Smooth muscle cell (in vitro differentiated cells): ENCODE results near the gene PCGF1. TPM values are rescaled to one million over a fixed set of nuclear protein-coding genes. Genes with fewer than 3 reads are reported as not detected.

Experiments
- DNase-seq: peaks from one replicate; lab custom pipeline; 2025; ENCODE audit not compliant: unreplicated experiment; lab: John Stamatoyannopoulos, UW
- H2AFZ ChIP-seq: fragments of 200-600 bp; sonication (generic); 2 replicates; pipeline ENCODE4 v1.6.0; 2016; ENCODE audit warnings: antibody characterized with exemption, low read depth, mild to moderate bottlenecking
- H3F3A ChIP-seq: fragments of 200-600 bp; sonication (generic); 2 replicates; pipeline ENCODE4 v1.6.0; 2017; ENCODE audit warnings: antibody characterized with exemption, low read depth
- H3K27ac ChIP-seq: fragments of 200-600 bp; sonication (generic); 2 replicates; pipeline ENCODE4 v1.5.1; 2016; ENCODE audit warnings: low read depth, mild to moderate bottlenecking
- H3K27me3 ChIP-seq: fragments of 200-600 bp; sonication (generic); 2 replicates; pipeline ENCODE4 v1.6.1; 2016; ENCODE audit warnings: low read depth, mild to moderate bottlenecking
- H3K36me3 ChIP-seq: fragments of 200-600 bp; sonication (generic); 2 replicates; pipeline ENCODE4 v1.5.1; 2016; ENCODE audit warnings: low read depth
- H3K4me1 ChIP-seq: fragments of 200-600 bp; sonication (generic); 2 replicates; pipeline ENCODE4 v1.5.1; 2016; ENCODE audit warnings: low read depth
- H3K4me2 ChIP-seq: fragments of 200-600 bp; sonication (generic); 2 replicates; pipeline ENCODE4 v1.6.0; 2016; ENCODE audit warnings: mild to moderate bottlenecking
- H3K4me3 ChIP-seq: fragments of 200-600 bp; sonication (generic); 2 replicates; pipeline ENCODE4 v1.5.1; 2016; ENCODE audit warnings: mild to moderate bottlenecking
- H3K79me2 ChIP-seq: fragments of 200-600 bp; sonication (generic); 2 replicates; pipeline ENCODE4 v1.6.0; 2016; ENCODE audit warnings: low read depth, mild to moderate bottlenecking
- H3K9ac ChIP-seq: fragments of 200-600 bp; sonication (generic); 2 replicates; pipeline ENCODE4 v1.6.0; 2016; ENCODE audit warnings: low read depth
- H3K9me3 ChIP-seq: fragments of 200-600 bp; sonication (generic); replicated peaks from 2 replicates; pipeline ENCODE4 v1.5.1; 2016; ENCODE audit warnings: low read depth
- H4K20me1 ChIP-seq: fragments of 200-600 bp; sonication (generic); 2 replicates; pipeline ENCODE4 v1.6.0; 2016; ENCODE audit warnings: low read depth
- WGBS: methylation state at CpG from one replicate; pipeline ENCODE4 v1.1.7; 2016; ENCODE audit warnings: low lambda C conversion rate; 5-methylcytosine and 5-hydroxymethylcytosine counted together
- polyA plus RNA-seq: library from polyadenylated mRNA; unstranded; fragments of >200 nt; fragmentation: Nextera tagmentation; extraction: Ambion mirVana; gene quantifications from 2 replicates; pipeline ENCODE4 v1.2.1, GENCODE V29; 2016
- total RNA-seq: library from RNA; depleted of rRNA; stranded (reverse); fragments of >200 nt; gene quantifications from 2 replicates; pipeline ENCODE4 v1.2.3, GENCODE V29; 2014
- TF ChIP-seq, protein P1 (sequence below): fragments of 200-600 bp; sonication (generic); IDR thresholded peaks from 2 replicates; pipeline ENCODE4 v1.5.1; 2017; ENCODE audit warnings: borderline replicate concordance, mild to moderate bottlenecking, antibody characterized with exemption; ENCODE audit not compliant: insufficient read depth, poor library complexity, severe bottlenecking

PCGF1 gene
- total and polyA plus RNA-seq, 2 experiments from 2014 or later = 19.1 to 29.3 TPM

DNA sequence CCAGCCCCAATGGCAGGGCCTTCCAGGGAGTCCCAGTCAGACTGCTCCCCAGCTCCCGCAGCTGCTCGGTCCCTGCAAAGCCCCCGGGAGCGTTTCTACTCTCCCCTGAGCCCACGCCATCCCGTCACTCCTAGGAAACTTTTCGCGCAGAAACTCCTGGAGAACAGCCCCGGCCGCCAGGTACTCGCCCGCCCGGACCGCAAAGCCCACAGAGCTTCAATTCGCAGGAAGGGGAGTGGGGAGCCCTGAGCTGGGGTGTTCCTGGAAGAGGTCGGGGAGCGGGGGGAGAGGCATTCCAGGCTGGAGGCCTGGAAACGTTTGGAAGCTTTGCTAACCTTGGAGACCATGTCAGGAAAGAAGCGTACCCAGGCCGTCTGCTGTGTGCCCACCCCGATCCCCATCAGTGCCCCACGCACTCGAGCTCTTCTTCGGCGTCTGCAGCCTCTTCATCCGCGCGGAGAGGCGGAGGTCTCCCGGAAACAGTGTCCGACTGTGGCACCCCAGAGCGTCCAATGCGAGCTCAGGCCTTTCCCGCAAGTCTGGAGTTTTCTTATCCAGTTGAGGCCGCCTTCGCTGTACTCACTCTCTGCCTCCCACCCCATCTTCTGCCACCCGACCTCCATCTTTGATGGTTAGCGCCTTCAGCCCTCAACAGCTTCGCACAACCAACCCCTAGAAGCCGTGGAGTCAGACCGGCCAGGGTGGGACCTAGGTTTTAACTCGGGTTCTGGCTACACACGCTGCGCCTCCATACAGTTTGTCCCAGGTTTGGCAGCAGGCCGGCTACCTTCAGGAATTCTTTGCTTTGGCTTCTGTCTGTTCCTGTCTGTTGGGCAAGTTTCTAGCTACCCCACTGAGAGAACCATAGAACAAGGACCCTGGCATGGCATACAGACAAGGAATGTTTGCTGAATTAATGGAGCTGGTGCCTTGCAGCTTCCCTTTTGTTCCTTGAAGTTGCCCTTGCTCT, 3.7 kb downstream of the PCGF1 start:
- H3K4me1 ChIP-seq = peaks cover 29% of the 10 kb centered on the region
- WGBS = 44% methylated on average over 45 of the region's 45 CpGs

DNA sequence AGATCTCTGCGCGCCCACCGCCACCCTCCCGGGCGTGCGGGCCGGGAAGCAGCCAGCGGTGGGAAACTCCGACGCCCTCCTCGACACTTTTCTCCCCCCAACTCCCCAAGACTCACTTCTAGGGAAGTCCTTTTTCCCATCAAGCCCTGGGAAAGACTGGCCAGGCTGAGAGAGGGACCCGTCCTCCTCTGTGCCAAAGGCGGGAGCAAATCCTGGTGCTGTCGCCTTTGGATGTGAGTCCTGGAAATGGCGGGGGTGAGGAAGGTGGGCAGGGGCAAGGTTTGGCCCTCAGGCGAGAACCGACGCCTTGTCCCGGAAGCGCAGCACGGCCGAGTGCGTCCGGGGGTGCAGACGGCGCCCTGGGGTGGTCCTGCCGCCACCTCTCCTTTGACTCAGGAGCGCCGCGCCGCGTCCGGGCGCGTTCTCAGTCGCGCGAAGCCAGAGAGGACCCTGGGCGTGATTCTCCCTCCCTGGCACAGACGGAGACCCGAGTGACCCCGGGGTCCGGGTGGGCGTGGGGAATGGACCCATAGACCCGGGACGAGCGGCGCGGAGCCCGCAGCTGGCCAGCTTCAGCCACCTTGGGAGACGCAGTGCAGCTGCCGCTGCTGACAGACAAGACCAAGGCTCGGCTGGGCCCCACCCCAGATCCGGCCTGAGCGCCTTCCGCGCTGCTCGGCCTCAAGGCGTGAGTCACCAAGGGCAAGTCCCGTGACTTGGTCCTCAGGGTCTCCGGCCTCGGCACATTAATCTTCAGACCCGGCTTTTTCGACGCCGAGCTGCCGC, 4.6 kb downstream of the PCGF1 start:
- WGBS = 2% methylated on average over 65 of the region's 67 CpGs
- peaks cover 34% of the 10 kb centered on the region for H3K4me1 ChIP-seq

More for the DNA sequence above, 3.7 kb downstream of the PCGF1 start:
- peaks cover 28% of the 10 kb centered on the region for H3K27me3 ChIP-seq
- H2AFZ ChIP-seq = no peak overlapping the region
- peak overlapping the region; percentile 47 for H3K27ac ChIP-seq
- no peaks in the 10 kb centered on the region for H3K36me3 ChIP-seq
- no peak for DNase-seq
- peak overlapping the region; percentile 61 for H3K4me3 ChIP-seq
- peak overlapping the region; percentile 94 for H3K4me2 ChIP-seq
- H3K9me3 ChIP-seq = no peaks in the 10 kb centered on the region
- TF ChIP-seq, protein P1, sequence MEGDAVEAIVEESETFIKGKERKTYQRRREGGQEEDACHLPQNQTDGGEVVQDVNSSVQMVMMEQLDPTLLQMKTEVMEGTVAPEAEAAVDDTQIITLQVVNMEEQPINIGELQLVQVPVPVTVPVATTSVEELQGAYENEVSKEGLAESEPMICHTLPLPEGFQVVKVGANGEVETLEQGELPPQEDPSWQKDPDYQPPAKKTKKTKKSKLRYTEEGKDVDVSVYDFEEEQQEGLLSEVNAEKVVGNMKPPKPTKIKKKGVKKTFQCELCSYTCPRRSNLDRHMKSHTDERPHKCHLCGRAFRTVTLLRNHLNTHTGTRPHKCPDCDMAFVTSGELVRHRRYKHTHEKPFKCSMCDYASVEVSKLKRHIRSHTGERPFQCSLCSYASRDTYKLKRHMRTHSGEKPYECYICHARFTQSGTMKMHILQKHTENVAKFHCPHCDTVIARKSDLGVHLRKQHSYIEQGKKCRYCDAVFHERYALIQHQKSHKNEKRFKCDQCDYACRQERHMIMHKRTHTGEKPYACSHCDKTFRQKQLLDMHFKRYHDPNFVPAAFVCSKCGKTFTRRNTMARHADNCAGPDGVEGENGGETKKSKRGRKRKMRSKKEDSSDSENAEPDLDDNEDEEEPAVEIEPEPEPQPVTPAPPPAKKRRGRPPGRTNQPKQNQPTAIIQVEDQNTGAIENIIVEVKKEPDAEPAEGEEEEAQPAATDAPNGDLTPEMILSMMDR = no peak
- peak overlapping the region; percentile 36 for H3K9ac ChIP-seq
- peaks cover 4% of the 10 kb centered on the region for H4K20me1 ChIP-seq
- peaks cover 22% of the 10 kb centered on the region for H3K79me2 ChIP-seq
- peaks cover 5% of the 10 kb centered on the region for H3F3A ChIP-seq

DNA sequence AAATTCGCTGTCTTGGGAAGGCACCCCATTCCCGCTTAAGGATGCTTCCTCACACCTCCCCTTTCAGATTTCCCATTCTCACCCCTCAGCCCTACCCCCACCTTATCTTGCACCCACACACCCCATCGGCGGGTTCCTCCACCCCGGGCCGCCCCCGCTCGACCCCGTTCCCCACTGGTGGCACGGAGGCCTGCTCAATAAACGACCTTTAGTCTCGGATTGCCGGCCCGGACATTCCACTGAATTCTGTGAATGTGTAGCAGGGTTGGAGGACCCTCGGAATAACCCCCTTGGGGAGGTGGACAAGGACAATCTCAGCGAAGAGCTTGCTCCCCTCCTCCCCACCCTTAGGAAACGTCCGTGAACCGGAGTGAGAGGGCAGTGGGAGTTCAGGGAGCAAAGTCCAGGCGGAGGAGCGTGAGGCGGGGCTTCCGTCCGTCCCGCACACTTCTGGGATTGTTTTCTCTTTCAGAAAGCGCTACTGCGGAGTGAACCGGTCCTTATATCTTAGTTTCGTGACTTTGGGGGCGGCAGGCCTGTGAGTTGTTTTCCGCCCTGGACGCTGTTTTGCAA, 5.3 kb downstream of the PCGF1 start:
- no peak overlapping the region for H3K27ac ChIP-seq
- 9% methylated on average over 31 of the region's 32 CpGs for WGBS

More for the DNA sequence above, 4.6 kb downstream of the PCGF1 start:
- H3K36me3 ChIP-seq = no peaks in the 10 kb centered on the region
- peak overlapping the region; percentile 36 for H3K9ac ChIP-seq
- H3K4me2 ChIP-seq = peak overlapping the region; percentile 94
- peak overlapping the region; percentile 61 for H3K4me3 ChIP-seq
- DNase-seq = peak; percentile 43
- no peaks in the 10 kb centered on the region for H3K9me3 ChIP-seq
- H3F3A ChIP-seq = peaks cover 5% of the 10 kb centered on the region
- H2AFZ ChIP-seq = peak overlapping the region; percentile 82
- H3K27me3 ChIP-seq = peaks cover 37% of the 10 kb centered on the region
- H4K20me1 ChIP-seq = peaks cover 4% of the 10 kb centered on the region
- peak overlapping the region; percentile 47 for H3K27ac ChIP-seq
- H3K79me2 ChIP-seq = peaks cover 22% of the 10 kb centered on the region
- TF ChIP-seq, protein P1 = no peak

More for the DNA sequence above, 5.3 kb downstream of the PCGF1 start:
- no peaks in the 10 kb centered on the region for H3K36me3 ChIP-seq
- H3F3A ChIP-seq = peaks cover 5% of the 10 kb centered on the region
- peaks cover 22% of the 10 kb centered on the region for H3K79me2 ChIP-seq
- H3K4me3 ChIP-seq = peak overlapping the region; percentile 61
- no peak overlapping the region for H3K9ac ChIP-seq
- H3K4me1 ChIP-seq = peaks cover 38% of the 10 kb centered on the region
- peak overlapping the region; percentile 94 for H3K4me2 ChIP-seq
- H2AFZ ChIP-seq = peak overlapping the region; percentile 82
- no peak for DNase-seq
- H3K9me3 ChIP-seq = no peaks in the 10 kb centered on the region
- H4K20me1 ChIP-seq = peaks cover 4% of the 10 kb centered on the region
- H3K27me3 ChIP-seq = peaks cover 44% of the 10 kb centered on the region
- TF ChIP-seq, protein P1 = no peak
